Measurements from ENCODE around the gene SCN8A. TPM values are rescaled to one million over a fixed set of nuclear protein-coding genes. Genes with fewer than 3 reads are reported as not detected.
"Not testable (repeated sequence)": the region's sequence is repeated elsewhere in the genome, so short reads cannot be mapped to it uniquely, and the experiment has no call there.

The SCN8A gene
- total RNA-seq, 1 experiment from 2014 or later, result 5.4 TPM

- peaks cover 13% of the 10 kb centered on the region for H3K27me3 ChIP-seq (replicated peaks; ENCODE audit: insufficient read depth, low read depth, low read length, poor library complexity)
- H3K36me3 ChIP-seq (ENCODE audit: insufficient read depth, low read length, poor library complexity, severe bottlenecking), result no peaks in the 10 kb centered on the region
- no peak overlapping the region for H3K27ac ChIP-seq (ENCODE audit: low read depth, low read length, poor library complexity, severe bottlenecking)
- DNase-seq (ENCODE audit: low spot score), result no peak
- H3K9me3 ChIP-seq (ENCODE audit: low read depth, low read length, poor library complexity, severe bottlenecking), result no peaks in the 10 kb centered on the region
- H3K4me1 ChIP-seq (ENCODE audit: insufficient read depth, low read length, poor library complexity, severe bottlenecking), result no peaks in the 10 kb centered on the region
- POLR2A ChIA-PET (ENCODE audit: low non-redundant PET), result no interaction called here
- CTCF ChIA-PET, result no interaction called here
- TF ChIP-seq CTCF (conservative IDR thresholded peaks at IDR 0.05; ENCODE audit: low read depth, low read length), result no peak
- TF ChIP-seq EZH2 (IDR thresholded peaks at IDR 0.05; ENCODE audit: borderline replicate concordance, low read depth, low read length, poor library complexity, severe bottlenecking), result no peak
- BruUV-seq (replicated peaks), result no TSS peak
- H3K4me3 ChIP-seq (ENCODE audit: low read depth, low read length, poor library complexity, severe bottlenecking), result no peak overlapping the region
- intact Hi-C loops (cut with micrococcal nuclease; ENCODE audit: unreplicated experiment), result no loop called here
These were observed 42.8 kb upstream of the SCN8A start for GRCh38 chr12:51548241-51548640.

GRCh38 chr12:51549637-51550036, 41.4 kb upstream of the SCN8A start:
- Histone ChIP-seq H3K4me3 (ENCODE audit: low read depth, low read length, poor library complexity, severe bottlenecking) (no peak overlapping the region), H3K36me3 (ENCODE audit: insufficient read depth, low read length, poor library complexity, severe bottlenecking) (no peaks in the 10 kb centered on the region), H3K27ac (ENCODE audit: low read depth, low read length, poor library complexity, severe bottlenecking) (no peak overlapping the region), H3K9me3 (ENCODE audit: low read depth, low read length, poor library complexity, severe bottlenecking) (no peaks in the 10 kb centered on the region), H3K4me1 (ENCODE audit: insufficient read depth, low read length, poor library complexity, severe bottlenecking) (no peaks in the 10 kb centered on the region), H3K27me3 (replicated peaks; ENCODE audit: insufficient read depth, low read depth, low read length, poor library complexity) (peaks cover 15% of the 10 kb centered on the region)
- DNase-seq (ENCODE audit: low spot score), result no peak
- intact Hi-C loops (cut with micrococcal nuclease; ENCODE audit: unreplicated experiment), result no loop called here
- no TSS peak for BruUV-seq (replicated peaks)
- TF ChIP-seq EZH2 (IDR thresholded peaks at IDR 0.05; ENCODE audit: borderline replicate concordance, low read depth, low read length, poor library complexity, severe bottlenecking) (no peak), CTCF (conservative IDR thresholded peaks at IDR 0.05; ENCODE audit: low read depth, low read length) (no peak)
- ChIA-PET POLR2A (ENCODE audit: low non-redundant PET) (no interaction called here), CTCF (no interaction called here)

- H3K27ac ChIP-seq (ENCODE audit: low read depth, low read length, poor library complexity, severe bottlenecking); H3K4me3 ChIP-seq (ENCODE audit: low read depth, low read length, poor library complexity, severe bottlenecking); H3K9me3 ChIP-seq (ENCODE audit: low read depth, low read length, poor library complexity, severe bottlenecking); H3K4me1 ChIP-seq (ENCODE audit: insufficient read depth, low read length, poor library complexity, severe bottlenecking); DNase-seq (ENCODE audit: low spot score); BruUV-seq (replicated peaks); intact Hi-C loops (cut with micrococcal nuclease; ENCODE audit: unreplicated experiment); POLR2A ChIA-PET (ENCODE audit: low non-redundant PET); H3K36me3 ChIP-seq (ENCODE audit: insufficient read depth, low read length, poor library complexity, severe bottlenecking); H3K27me3 ChIP-seq (replicated peaks; ENCODE audit: insufficient read depth, low read depth, low read length, poor library complexity); CTCF ChIA-PET: not testable (repeated sequence)
These were observed 22.6 kb upstream of the SCN8A start for GRCh38 chr12:51568271-51569032.

GRCh38 chr12:51579321-51579850, 11.6 kb upstream of the SCN8A start:
- H3K36me3 ChIP-seq (ENCODE audit: insufficient read depth, low read length, poor library complexity, severe bottlenecking), result no peaks in the 10 kb centered on the region
- intact Hi-C loops (cut with micrococcal nuclease; ENCODE audit: unreplicated experiment), result no loop called here
- no TSS peak for BruUV-seq (replicated peaks)
- POLR2A ChIA-PET (ENCODE audit: low non-redundant PET), result no interaction called here
- CTCF ChIA-PET, result no interaction called here
- H3K4me1 ChIP-seq (ENCODE audit: insufficient read depth, low read length, poor library complexity, severe bottlenecking), result no peaks in the 10 kb centered on the region
- no peak for DNase-seq (ENCODE audit: low spot score)
- no peaks in the 10 kb centered on the region for H3K27me3 ChIP-seq (replicated peaks; ENCODE audit: insufficient read depth, low read depth, low read length, poor library complexity)
- H3K4me3 ChIP-seq (ENCODE audit: low read depth, low read length, poor library complexity, severe bottlenecking), result no peak overlapping the region
- H3K9me3 ChIP-seq (ENCODE audit: low read depth, low read length, poor library complexity, severe bottlenecking), result no peaks in the 10 kb centered on the region
- no peak for TF ChIP-seq CTCF (conservative IDR thresholded peaks at IDR 0.05; ENCODE audit: low read depth, low read length)
- no peak for TF ChIP-seq EZH2 (IDR thresholded peaks at IDR 0.05; ENCODE audit: borderline replicate concordance, low read depth, low read length, poor library complexity, severe bottlenecking)
- no peak overlapping the region for H3K27ac ChIP-seq (ENCODE audit: low read depth, low read length, poor library complexity, severe bottlenecking)

All from A673 (cell line).